ENCODE results near the gene LENG8. TPM values are rescaled to one million over a fixed set of nuclear protein-coding genes. Genes with fewer than 3 reads are reported as not detected.

Gene LENG8
- total and polyA plus RNA-seq, 10 of the 15 experiments (the other 5 are each of a cell fraction or from before 2014, with no cell fraction given) = 2.3 to 145 (median 34.4) TPM

DNA sequence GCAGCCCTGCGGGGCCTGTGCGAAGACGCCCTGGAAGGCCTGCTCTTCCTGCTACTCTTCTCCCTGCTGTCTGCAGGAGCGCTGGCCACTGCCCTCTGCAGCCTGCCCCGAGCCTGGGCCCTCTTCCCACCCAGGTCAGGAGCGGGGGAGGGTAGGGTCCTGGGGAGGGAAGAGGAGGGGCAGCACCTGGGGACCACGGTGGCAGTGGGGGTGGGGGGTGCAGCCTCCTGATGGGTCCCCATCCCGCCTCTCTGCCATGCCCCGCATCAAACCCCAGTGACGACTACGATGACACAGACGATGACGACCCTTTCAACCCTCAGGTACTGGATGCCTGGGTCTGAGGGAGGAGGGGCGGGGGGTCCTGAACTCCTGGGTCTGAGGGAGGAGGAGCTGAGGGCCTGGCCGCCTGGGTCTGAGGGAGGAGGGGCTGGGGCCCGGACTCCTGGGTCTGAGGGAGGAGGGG is 13.4 kb upstream of the LENG8 start:
- ATAC-seq (no peak), FAIRE-seq (no peak), DNase-seq (ENCODE audit: low read depth, low spot score) (no peak)
- no peaks in the 10 kb centered on the region for H3K9me3 ChIP-seq (replicated peaks; ENCODE audit: control insufficient read depth, insufficient read depth, low read length)
- H3K9ac ChIP-seq (ENCODE audit: control insufficient read depth, insufficient read depth, low read length) = no peak overlapping the region
- ChIA-PET RAD21 (ENCODE audit: unreplicated experiment) (no interaction called here), SMC1A (ENCODE audit: uncharacterized antibody, unreplicated experiment) (no interaction called here), CTCF (no interaction called here), POLR2A (no interaction called here)
- intact Hi-C loops (cut with micrococcal nuclease; ENCODE audit: unreplicated experiment) (no loop called here), in situ Hi-C loops (cut with MboI) (no loop called here)
- no peaks in the 10 kb centered on the region; the same call in 1 of the 2 replicates for H4K20me1 ChIP-seq (ENCODE audit: control insufficient read depth, insufficient read depth)
- no TSS peak for BruUV-seq (replicated peaks)
- H3K36me3 ChIP-seq (ENCODE audit: control insufficient read depth in 2 of 2, insufficient read depth in 2 of 2, low read length in 1 of 2) = no peaks in the 10 kb centered on the region; a peak in 2 of 4 replicates
- H3K4me3 ChIP-seq = no peak overlapping the region
- H3K27me3 ChIP-seq (replicated peaks in 1 of 2; ENCODE audit: control insufficient read depth in 2 of 2, insufficient read depth in 2 of 2, low read length in 1 of 2) = no peaks in the 10 kb centered on the region
- no peaks in the 10 kb centered on the region for H3K79me2 ChIP-seq (ENCODE audit: control insufficient read depth, insufficient read depth, low read length)
- H3K4me2 ChIP-seq (ENCODE audit: control insufficient read depth, insufficient read depth) = no peak overlapping the region
- no peak overlapping the region for H3K27ac ChIP-seq (ENCODE audit: control insufficient read depth, insufficient read depth)
- TF ChIP-seq, protein P1, sequence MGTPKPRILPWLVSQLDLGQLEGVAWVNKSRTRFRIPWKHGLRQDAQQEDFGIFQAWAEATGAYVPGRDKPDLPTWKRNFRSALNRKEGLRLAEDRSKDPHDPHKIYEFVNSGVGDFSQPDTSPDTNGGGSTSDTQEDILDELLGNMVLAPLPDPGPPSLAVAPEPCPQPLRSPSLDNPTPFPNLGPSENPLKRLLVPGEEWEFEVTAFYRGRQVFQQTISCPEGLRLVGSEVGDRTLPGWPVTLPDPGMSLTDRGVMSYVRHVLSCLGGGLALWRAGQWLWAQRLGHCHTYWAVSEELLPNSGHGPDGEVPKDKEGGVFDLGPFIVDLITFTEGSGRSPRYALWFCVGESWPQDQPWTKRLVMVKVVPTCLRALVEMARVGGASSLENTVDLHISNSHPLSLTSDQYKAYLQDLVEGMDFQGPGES (IDR thresholded peaks at IDR 0.05) = no peak
- TF ChIP-seq POLR2A (IDR thresholded peaks at IDR 0.05; ENCODE audit: low read depth, low read length) = no peak; the same call in 1 of the 2 replicates
- TF ChIP-seq ESRRA (IDR thresholded peaks at IDR 0.05; ENCODE audit: low read length) = no peak
- no peak for TF ChIP-seq CEBPB (IDR thresholded peaks at IDR 0.05; ENCODE audit: borderline replicate concordance in 1 of 2, low read depth in 2 of 2, low read length in 2 of 2)
- no peak for TF ChIP-seq NRF1 (conservative IDR thresholded peaks at IDR 0.05; ENCODE audit: low read depth, low read length)
- TF ChIP-seq, protein P2, sequence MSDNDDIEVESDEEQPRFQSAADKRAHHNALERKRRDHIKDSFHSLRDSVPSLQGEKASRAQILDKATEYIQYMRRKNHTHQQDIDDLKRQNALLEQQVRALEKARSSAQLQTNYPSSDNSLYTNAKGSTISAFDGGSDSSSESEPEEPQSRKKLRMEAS (IDR thresholded peaks at IDR 0.05; ENCODE audit: low read depth, low read length) = no peak
- no peak for TF ChIP-seq SREBF2 (IDR thresholded peaks at IDR 0.05; ENCODE audit: low read length)
- TF ChIP-seq CREB1 (IDR thresholded peaks at IDR 0.05; ENCODE audit: low read depth) = no peak
- TF ChIP-seq RCOR1 (conservative IDR thresholded peaks at IDR 0.05; ENCODE audit: low read depth, low read length) = no peak
- TF ChIP-seq SIN3A (IDR thresholded peaks at IDR 0.05; ENCODE audit: low read depth, low read length) = no peak
- no peak for TF ChIP-seq TAF1 (IDR thresholded peaks at IDR 0.05; ENCODE audit: borderline replicate concordance, low read depth, low read length)
- no peak for TF ChIP-seq SMAD1 (IDR thresholded peaks at IDR 0.05; ENCODE audit: low read depth, partially characterized antibody)
- TF ChIP-seq HDAC2 (IDR thresholded peaks at IDR 0.05) = no peak
- no peak for TF ChIP-seq KDM1A (IDR thresholded peaks at IDR 0.05; ENCODE audit: borderline replicate concordance)
- no peak for TF ChIP-seq MYB (IDR thresholded peaks at IDR 0.05; ENCODE audit: borderline replicate concordance, low read depth, low read length)
- no peak for TF ChIP-seq YBX1 (IDR thresholded peaks at IDR 0.05)
- TF ChIP-seq JUND (IDR thresholded peaks at IDR 0.05; ENCODE audit: low read depth, low read length) = no peak
- TF ChIP-seq, protein P3, sequence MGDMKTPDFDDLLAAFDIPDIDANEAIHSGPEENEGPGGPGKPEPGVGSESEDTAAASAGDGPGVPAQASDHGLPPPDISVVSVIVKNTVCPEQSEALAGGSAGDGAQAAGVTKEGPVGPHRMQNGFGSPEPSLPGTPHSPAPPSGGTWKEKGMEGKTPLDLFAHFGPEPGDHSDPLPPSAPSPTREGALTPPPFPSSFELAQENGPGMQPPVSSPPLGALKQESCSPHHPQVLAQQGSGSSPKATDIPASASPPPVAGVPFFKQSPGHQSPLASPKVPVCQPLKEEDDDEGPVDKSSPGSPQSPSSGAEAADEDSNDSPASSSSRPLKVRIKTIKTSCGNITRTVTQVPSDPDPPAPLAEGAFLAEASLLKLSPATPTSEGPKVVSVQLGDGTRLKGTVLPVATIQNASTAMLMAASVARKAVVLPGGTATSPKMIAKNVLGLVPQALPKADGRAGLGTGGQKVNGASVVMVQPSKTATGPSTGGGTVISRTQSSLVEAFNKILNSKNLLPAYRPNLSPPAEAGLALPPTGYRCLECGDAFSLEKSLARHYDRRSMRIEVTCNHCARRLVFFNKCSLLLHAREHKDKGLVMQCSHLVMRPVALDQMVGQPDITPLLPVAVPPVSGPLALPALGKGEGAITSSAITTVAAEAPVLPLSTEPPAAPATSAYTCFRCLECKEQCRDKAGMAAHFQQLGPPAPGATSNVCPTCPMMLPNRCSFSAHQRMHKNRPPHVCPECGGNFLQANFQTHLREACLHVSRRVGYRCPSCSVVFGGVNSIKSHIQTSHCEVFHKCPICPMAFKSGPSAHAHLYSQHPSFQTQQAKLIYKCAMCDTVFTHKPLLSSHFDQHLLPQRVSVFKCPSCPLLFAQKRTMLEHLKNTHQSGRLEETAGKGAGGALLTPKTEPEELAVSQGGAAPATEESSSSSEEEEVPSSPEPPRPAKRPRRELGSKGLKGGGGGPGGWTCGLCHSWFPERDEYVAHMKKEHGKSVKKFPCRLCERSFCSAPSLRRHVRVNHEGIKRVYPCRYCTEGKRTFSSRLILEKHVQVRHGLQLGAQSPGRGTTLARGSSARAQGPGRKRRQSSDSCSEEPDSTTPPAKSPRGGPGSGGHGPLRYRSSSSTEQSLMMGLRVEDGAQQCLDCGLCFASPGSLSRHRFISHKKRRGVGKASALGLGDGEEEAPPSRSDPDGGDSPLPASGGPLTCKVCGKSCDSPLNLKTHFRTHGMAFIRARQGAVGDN (IDR thresholded peaks at IDR 0.05) = no peak
- TF ChIP-seq, protein P4, sequence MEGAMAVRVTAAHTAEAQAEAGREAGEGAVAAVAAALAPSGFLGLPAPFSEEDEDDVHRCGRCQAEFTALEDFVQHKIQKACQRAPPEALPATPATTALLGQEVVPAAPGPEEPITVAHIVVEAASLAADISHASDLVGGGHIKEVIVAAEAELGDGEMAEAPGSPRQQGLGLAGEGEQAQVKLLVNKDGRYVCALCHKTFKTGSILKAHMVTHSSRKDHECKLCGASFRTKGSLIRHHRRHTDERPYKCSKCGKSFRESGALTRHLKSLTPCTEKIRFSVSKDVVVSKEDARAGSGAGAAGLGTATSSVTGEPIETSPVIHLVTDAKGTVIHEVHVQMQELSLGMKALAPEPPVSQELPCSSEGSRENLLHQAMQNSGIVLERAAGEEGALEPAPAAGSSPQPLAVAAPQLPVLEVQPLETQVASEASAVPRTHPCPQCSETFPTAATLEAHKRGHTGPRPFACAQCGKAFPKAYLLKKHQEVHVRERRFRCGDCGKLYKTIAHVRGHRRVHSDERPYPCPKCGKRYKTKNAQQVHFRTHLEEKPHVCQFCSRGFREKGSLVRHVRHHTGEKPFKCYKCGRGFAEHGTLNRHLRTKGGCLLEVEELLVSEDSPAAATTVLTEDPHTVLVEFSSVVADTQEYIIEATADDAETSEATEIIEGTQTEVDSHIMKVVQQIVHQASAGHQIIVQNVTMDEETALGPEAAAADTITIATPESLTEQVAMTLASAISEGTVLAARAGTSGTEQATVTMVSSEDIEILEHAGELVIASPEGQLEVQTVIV (IDR thresholded peaks at IDR 0.05; ENCODE audit: borderline replicate concordance, partially characterized antibody) = no peak
- 90% methylated on average over 8 of the region's 16 CpGs for WGBS (ENCODE audit: insufficient coverage, insufficient replicate concordance, low lambda C conversion rate, missing lambda C conversion rate)
- no peak overlapping the region for H2AFZ ChIP-seq (ENCODE audit: control insufficient read depth, low read depth, low read length)
- no peaks in the 10 kb centered on the region for H3K4me1 ChIP-seq (ENCODE audit: control insufficient read depth, insufficient read depth, low read length)

Data from GM12878 (cell line).